Measurements from ENCODE around the gene FAM193B. TPM values are rescaled to one million over a fixed set of nuclear protein-coding genes. Genes with fewer than 3 reads are reported as not detected.

FAM193B gene
- total and polyA plus RNA-seq, 2 of the 13 experiments (the other 11 are each of a cell fraction or from before 2014, with no cell fraction given), result 21.2 to 40.9 TPM

GRCh38 chr5:177499842-177500241, 54.5 kb downstream of the FAM193B start:
- H3K9me3 ChIP-seq (ENCODE audit: low read length), result no peaks in the 10 kb centered on the region
- no peak overlapping the region for H3K9ac ChIP-seq (ENCODE audit: insufficient read depth, low read depth, low read length)
- peaks cover 62% of the 10 kb centered on the region for H3K4me1 ChIP-seq (ENCODE audit: insufficient read depth, low read length)
- no peaks in the 10 kb centered on the region for H3K36me3 ChIP-seq (replicated peaks in 1 of 2; ENCODE audit: control insufficient read depth in 1 of 2, insufficient read depth in 2 of 2, low read length in 2 of 2)
- no TSS peak for BruUV-seq (replicated peaks)
- peaks cover 11% of the 10 kb centered on the region; the same call in 1 of the 2 replicates for H4K20me1 ChIP-seq (ENCODE audit: insufficient read depth, low read length)
- in situ Hi-C loops (cut with HindIII; ENCODE audit: extremely low pct_ligation_motif_present, low pct_unique_long_range_greater_than_20kb) (no loop called here), intact Hi-C loops (cut with micrococcal nuclease; ENCODE audit: unreplicated experiment) (loop anchor here (2.0 to 5.0 kb wide), 2 partner anchors 109 to 188 kb away; partner anchors contain the start of gene MXD3)
- H3K27me3 ChIP-seq (ENCODE audit: control insufficient read depth in 1 of 2, insufficient read depth in 2 of 2, low read length in 2 of 2), result peaks cover 2 to 37% of the 10 kb centered on the region in 2 experiments; a peak in 4 of 5 replicates
- H2AFZ ChIP-seq (ENCODE audit: low read length), result no peak overlapping the region
- CTCF ChIA-PET (ENCODE audit: low intra/inter-chr PET ratio, low total read pairs), result interaction anchor here (1.5 to 3.7 kb wide), 4 partner anchors 8 to 109 kb away, joined by 4 to 37 read pairs (median 10); no protein-coding TSS in a partner anchor
- ATAC-seq, result no peak
- no peak overlapping the region for H3K27ac ChIP-seq (ENCODE audit: extremely low read length, insufficient read depth, low read length)
- FAIRE-seq, result no peak
- no peak overlapping the region for H3K4me3 ChIP-seq (replicated peaks in 1 of 3; ENCODE audit: insufficient read depth in 1 of 3, low read depth in 2 of 3, low read length in 3 of 3)
- no peak for DNase-seq (ENCODE audit: low spot score)
- POLR2A ChIA-PET, result interaction anchor here (1.1 kb wide), 1 partner anchor 413 kb away, joined by 3 read pairs; the partner anchor contains the start of gene FGFR4
- no peaks in the 10 kb centered on the region for H3K79me2 ChIP-seq (ENCODE audit: insufficient read depth, low read length)
- 65% methylated on average over 6 of the region's 6 CpGs for WGBS (ENCODE audit: low lambda C conversion rate)
- no peak overlapping the region for H3K4me2 ChIP-seq (ENCODE audit: low read depth, low read length)
- no peak for TF ChIP-seq ZKSCAN8 (CRISPR knock-in tag; IDR thresholded peaks at IDR 0.05; ENCODE audit: borderline replicate concordance)
- no peak for TF ChIP-seq MZF1 (CRISPR knock-in tag; IDR thresholded peaks at IDR 0.05; ENCODE audit: borderline replicate concordance)
- TF ChIP-seq ZNF432 (CRISPR knock-in tag; IDR thresholded peaks at IDR 0.05; ENCODE audit: borderline replicate concordance), result no peak
- TF ChIP-seq ZNF317 (CRISPR knock-in tag; IDR thresholded peaks at IDR 0.05), result no peak
- no peak for TF ChIP-seq PRMT3 (CRISPR knock-in tag; IDR thresholded peaks at IDR 0.05; ENCODE audit: borderline replicate concordance, low read depth)
- TF ChIP-seq USF2 (IDR thresholded peaks at IDR 0.05; ENCODE audit: low read depth, low read length), result no peak
- no peak for TF ChIP-seq USF2 (CRISPR knock-in tag; IDR thresholded peaks at IDR 0.05; ENCODE audit: borderline replicate concordance)
- no peak for TF ChIP-seq EP300 (IDR thresholded peaks at IDR 0.05; ENCODE audit: low read depth in 2 of 2, low read length in 2 of 2)
- no peak for TF ChIP-seq EP300 (CRISPR knock-in tag; IDR thresholded peaks at IDR 0.05; ENCODE audit: borderline replicate concordance)
- no peak for TF ChIP-seq ZNF33A (CRISPR knock-in tag; IDR thresholded peaks at IDR 0.05; ENCODE audit: borderline replicate concordance)
- no peak for TF ChIP-seq KLF12 (CRISPR knock-in tag; IDR thresholded peaks at IDR 0.05; ENCODE audit: borderline replicate concordance)
